HG03025 (cell line): ENCODE results near the gene RGS19.

ENCODE experiments used
- ATAC-seq: cut with Tn5 transposase; IDR thresholded peaks from one replicate; pipeline ENCODE4 v1.9.1; 2021; ENCODE audit warnings: mild to moderate bottlenecking, moderate library complexity; ENCODE audit not compliant: unreplicated experiment, low FRiP score

RGS19 gene

DNA sequence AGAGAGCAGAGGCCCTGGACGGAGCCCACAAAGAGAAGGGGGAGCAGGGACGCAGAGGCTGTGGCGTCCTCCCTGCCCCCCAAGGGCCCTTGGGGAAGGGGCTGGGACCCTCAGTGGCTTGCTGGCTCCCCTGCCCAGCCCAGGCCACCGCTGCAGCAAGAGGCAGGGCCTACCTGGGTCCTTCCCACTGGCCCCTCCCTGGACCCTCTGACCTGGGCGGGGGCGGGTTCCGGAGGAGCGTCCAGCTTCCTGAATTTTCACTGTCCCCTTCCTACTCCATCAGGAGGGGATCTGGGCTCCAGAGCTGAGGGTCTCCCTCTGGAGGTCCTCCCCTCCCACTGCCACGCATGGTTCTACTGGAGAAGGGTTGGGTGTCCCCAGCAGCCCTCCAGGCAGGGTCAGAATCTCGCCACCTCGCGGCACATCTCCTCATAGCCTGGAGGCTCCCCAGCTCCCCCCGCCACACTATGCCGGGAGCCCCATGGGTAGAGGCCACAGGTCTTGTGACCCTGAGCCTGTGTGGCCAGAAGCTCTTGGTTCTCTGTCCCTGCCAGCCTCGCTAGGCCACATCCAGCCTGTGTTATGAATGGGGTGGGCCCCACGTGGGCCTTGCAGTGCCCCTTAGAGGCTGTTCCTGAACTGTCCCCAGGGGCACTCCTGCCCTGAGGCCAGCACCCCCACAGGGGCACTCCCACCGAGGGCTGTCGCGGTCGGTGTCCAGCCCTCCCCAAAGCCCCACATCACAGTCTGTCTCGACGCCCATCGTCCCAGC lies 28.9 kb downstream of the RGS19 start:
- no peak for ATAC-seq

DNA sequence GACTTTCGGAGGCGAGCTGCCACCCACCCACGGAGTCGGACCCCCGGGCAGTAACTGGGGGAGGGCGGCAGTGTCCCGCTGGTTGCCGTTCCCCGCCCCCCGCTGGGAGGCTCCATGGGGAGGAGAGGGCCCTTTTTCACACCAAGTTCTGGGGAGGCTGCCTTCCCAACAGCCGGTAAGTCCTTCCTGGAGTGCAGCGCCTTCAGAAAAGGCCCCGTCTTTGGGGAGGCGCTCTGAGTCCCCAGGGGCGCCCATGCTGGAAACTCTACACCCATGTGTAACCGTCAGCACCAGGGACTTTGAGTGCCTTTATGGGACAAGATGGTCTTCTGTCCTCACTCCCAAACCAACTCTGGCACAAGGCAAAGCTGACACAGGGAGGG lies 29.4 kb downstream of the RGS19 start:
- no peak for ATAC-seq

DNA sequence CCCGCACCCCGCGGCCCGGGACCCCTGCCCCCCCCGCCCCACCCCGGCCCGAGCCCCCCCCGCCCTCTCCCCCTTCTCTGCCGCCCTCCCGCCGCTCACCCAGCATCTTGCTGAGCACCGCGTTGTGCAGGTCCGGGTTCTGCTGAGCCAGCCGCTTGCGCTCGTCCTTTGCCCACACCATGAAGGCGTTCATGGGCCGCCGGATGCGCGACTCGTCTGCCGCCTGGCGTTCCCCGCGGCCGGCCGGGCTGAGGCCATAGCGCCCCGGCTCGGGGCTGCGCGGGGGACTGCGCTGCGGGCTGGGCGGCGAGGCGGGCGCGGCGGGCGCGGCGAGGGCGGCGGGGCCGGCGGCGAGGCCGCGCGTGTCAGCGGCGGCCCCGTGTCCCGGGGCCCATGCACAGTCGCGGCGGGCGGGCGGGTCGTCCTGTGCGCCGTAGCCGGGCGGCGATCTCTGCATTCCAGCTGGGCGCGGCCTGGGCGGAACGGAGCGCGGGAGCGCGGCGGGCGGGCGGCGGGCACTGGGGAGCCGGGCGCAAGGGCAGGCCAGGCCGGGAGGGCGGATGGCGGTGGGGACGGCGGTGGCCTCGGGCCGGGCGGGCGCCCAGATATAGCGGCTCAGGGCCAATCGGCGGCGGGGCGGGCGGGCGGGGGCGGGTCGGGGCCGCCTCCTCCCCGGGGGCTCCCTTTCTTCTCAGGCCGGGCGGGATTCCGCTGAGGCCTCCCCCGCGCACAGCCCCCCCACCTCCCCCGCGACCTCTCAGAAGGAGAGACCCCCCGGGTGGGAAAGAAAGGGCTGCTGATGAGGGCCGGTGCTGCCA lies 30.0 kb downstream of the RGS19 start, which contains the start of gene SOX18:
SOX18 (minus strand) TSS at position 580 of the 818 bp plus-strand sequence; CDS start at position 457, 123 bp downstream.
- no peak for ATAC-seq

DNA sequence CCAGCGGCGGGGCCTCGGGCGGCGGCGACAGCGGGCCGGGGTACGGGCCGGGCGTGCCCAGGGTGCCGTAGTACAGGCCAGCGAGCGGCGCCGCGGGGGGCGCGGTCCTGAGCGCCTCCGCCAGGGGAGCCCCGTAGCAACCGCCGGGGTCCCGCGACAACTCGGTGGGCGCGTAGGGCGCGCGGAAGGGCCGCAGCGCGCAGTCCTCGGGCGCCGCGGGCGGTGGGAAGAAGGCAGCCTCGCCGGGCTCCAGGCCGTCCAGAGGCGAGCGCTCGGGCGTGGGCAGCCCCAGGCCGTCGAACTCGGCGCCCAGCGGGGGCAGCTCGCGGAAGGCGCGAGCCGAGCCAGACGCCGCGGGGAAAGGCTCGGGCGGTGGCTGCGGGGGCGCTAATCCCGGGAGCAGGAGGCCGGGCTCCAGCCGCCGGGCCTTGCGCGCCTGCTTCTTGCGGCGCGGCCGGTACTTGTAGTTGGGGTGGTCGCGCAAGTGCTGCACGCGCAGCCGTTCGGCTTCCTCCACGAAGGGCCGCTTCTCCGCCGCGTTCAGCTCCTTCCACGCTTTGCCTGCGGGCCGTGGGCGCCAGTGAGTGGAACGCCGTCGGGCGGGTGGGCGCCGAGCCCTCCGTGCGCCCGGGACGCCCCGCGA lies 30.8 kb downstream of the RGS19 start:
- ATAC-seq = no peak

DNA sequence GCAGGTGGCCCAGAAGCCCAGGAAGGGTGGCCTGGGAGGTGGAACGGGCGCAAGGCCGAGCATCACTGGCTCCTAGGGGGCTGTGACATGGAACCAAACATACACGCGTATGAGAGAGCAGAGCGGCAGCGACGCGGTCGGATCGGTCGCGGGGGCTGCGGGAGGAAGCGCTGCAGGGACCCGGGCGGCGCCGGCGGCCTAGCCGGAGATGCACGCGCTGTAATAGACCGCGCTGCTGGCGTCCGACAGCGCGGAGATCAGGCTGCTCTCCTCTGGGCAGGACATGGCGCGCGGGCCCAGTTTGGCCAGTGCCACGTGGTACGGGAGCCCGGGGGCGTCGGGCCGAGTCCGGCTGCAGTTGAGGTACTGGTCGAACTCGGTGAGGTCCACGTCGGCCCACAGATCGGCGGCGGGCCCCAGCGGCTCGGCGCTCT lies 31.3 kb downstream of the RGS19 start:
- ATAC-seq = no peak

DNA sequence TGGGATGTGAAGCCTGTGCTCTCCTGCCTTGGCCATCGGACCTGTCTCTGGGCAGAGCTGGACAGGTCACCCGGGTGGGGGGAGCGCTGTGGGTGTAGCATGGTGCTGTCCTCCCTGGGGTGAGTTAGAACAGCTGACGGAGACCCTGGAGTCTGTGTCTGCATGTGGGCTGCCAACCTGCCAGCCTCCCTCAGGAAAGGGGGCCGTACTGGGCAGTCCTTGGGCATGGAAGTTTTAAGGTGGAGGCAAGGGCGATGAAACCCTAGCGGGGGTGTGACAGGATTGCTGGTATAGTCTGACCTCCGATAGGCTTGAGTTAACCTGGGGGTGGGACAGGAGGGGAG lies 32.3 kb downstream of the RGS19 start:
- ATAC-seq = no peak

DNA sequence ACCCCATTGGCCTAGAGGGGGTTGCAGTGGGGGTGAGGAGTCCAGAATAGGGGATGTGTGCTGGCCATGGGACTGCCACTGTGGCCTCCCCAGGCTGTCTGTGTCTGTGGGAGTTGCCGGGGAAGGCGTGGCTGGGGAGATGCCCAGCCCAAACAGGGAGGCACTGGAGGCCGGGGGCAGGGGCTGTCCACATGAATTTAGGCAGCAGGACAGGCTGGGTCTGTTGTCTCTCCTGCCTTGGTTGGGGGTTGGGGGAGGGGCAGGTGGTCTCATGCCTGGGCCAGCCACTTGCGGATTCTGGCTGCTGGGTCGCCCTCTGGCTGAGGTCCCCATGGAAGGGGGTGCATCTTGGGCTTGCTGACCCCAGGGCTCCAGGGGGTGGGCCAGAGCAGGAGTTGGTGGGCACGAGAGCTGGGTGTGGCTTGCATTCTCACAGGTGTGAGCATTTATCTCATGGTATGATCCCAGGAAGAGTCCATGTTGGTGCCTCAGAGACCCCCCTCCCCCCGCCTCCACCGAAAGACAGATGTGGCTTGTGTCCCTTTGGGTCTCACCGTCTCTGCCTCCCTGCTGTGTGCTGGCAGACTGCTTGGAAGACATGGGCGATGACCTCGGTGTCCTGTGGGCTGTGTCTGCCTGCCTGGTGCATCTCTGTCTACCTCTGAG lies 33.8 kb downstream of the RGS19 start:
- no peak for ATAC-seq

DNA sequence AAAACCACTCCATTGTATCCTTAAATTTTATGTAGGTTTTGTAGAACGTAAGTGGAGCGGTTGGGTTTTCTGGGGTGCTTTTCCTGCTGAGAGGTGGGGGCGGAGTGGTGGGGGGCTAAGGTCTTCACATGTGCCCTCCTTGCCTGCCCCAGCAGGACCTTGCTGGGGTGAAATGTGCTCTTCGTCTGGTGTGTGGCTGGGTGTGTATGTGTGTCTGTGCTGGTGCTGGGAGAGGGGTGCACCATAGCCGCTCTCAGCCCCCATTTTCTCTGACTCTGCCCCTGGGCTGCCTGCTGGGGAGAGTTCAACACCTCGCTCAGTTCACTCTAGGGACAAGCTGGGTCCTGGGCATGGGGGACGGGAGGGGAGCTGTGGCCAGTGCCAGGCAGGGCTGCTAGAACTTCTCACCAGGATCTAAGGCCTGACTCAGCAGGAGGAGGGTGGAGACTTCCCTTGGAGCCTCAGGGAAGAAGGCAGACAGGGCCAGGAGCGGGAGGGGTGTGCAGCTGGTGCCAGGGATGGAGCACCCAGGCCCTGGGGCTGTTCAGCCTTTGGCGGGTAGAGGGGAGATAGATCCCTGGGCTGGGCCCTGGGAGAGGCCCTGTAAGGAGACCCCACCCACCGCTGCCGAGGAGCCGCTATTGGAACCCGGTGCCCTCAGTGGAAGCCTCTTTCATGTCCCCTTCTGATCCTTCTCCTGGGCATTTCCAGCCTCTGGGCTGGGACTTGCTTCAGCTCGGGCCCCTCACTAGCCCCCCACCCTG lies 34.7 kb downstream of the RGS19 start:
- ATAC-seq = no peak

DNA sequence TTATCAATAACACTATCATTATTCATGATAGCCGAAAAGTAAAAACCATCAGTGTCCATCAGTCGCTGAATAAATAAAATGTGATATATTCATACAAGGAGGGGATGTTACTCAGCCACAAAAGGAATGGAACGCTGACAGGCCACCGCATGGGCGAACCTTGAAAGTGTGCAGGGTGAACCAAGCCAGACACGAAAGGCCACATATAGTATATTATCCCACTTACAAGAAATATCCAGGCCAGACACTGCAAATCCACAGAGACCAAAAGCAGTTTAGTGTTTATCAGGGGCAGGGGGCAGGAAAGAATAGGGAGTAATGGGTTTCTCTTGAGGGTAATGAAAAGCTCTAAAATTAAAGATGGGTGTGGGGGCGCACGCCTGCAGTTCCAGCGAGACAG lies 35.5 kb downstream of the RGS19 start:
- ATAC-seq = no peak

DNA sequence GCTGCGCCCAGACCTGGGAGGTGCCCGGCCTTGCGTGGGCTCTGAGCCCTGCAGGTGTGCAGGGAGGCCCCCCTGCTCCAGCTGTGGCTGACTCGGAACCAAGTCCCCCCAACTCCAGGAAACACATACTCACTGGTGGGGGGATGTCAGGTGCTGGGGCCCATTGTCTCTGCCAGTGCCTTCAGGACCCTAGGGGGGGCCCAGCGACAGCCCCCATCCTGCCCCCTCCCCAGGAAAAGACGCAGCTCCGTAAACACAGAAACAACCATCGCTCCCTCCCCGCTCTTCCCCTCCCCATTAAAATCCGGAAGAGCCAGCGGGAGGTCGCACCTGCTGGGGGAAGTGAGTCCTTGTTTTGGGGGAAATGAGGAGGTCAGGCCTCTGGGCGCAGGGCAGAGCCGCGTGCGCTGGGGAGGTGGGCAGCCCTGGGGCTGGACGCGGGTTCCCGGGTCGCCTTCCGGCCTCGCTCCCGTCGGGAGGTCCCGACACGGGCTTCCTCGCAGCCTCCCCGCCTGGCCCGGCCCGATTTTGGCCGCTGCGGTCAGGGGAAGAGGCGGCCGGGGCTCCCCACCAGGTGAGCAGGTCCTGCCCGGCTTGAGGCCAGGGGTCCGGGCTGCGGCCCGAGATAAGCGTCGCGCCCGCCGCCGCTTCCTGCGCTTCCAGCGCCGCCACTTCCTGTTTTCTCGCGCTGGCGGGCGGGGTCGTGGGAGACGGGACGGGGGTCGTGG lies 37.1 kb downstream of the RGS19 start:
- no peak for ATAC-seq

DNA sequence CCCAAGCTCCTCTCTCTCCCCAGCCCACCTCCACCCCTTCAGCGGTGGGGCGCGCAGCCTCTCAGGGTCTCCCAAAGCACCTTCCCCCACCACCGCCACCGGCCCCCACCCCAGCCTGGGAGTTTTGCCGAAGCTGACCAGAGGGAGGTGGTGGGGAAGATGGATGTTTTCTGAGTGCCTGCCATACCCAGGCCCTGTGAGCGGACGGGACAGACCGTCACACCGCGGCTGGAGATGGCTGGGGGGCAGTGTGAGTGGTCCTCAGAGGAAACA lies 37.6 kb downstream of the RGS19 start:
- ATAC-seq = no peak

DNA sequence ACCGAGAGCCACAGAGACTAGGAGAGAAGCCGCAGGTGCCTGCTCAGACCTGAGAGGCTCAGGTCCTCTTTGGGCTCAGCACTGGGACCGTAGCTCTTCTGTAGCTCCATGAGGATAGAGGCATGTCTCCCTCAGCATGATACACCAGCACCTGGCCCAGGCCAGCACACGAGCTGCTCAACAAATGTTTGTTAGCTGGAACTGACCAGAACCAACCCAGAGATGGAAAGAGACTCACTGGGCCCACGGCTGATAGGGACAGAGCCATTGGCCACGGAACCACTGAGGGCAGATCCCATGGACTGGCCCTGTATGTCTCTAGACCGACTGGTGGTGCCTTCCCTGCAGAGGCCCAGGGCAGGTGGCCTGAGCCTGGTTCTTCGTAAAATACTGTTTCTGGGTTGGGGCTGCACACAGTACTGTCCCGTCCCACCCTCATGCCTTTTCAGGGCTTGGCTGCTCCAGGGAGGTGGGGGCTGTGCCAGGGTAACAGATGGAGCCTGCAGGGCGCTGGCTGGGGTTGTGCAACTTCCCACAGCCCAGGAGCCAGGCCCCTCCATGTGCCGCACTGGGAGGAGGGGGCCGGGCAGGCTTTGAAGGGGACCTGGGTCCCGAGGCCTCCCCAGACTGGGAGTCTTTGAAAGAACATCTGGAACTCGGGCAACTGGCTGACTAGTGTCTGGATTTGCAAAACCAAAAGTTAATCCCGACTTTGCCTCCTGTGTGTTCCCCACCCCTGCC lies 38.1 kb downstream of the RGS19 start:
- ATAC-seq = no peak

DNA sequence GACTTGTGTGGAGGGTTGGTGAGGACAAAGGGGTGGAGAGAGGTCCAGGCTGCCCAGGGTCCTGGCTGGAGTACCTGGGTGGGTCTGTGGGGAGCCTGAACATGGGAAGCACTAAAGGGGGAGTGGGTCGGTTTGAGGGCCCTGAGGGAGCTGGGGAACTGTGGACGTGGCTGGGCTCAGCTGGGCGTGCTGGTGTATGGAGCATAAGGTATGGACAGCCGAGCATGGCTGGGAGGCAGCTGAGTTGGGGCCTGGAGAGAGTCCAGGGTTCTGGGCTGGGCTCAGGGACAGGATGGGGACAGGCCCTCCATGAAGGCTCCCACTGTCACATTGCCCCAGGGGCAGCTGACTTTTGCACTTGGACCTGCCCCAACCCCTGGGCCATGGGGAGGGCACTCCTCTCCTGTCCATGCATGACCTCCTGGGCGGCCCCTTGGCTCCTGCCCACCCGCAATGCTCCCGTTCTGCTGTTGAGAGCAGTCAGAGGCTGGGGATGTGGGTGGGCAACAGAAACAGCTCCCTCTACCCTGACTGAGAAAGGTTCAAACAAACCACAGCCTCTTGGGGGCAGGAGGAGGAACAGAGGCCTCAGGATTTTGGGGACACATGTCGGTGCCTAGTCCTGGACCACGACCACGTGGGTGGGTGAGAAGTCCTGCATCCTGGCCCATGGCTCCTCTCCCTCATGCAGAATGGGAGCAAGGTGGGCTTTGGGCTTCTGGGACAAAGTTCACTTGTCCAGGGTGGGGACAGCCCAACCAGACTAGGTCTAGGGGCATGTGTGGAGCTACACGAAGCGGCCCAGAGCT lies 38.9 kb downstream of the RGS19 start:
- ATAC-seq = no peak

DNA sequence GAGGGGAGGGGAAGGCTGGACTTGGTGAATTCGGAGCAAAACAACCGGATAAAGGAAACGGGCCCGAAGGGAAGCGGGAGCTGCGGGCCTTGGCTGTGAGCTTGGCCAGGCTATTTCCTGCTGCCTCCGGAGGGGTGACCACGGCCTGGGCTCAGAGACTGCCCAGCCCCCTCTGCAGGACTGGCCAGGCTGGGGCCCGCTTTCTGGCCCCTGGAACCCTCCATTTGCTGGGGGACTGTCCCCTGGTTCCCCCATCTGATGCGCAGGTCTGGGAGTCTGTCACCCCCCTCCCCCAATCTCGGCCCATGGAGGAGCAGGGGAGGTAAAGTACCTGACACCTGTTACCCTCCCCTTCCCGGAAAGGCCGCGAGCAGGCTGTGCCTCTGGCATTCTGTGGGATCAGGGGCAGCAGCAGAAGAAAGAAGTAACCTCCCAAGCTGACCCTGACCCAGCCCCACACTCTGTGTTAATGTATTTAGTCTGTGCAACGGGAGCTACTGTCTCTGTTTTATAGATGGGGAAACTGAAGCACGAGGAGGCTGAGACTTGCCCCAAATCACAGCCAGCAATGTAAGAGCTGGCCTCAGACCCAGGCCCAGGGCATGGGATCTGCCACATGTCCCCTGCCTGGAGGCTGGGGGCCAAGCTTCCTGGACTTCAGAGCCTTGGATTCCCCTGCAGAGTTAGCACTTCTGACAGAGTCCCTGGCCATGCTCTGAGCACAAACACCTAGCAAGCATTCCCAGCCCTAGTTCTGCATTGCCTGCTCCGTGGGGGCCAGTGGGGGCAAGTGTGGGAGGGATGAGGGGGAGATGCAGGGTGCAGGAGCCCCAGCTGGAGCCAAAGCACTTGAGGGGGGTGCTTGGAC lies 39.8 kb downstream of the RGS19 start:
- ATAC-seq = no peak

DNA sequence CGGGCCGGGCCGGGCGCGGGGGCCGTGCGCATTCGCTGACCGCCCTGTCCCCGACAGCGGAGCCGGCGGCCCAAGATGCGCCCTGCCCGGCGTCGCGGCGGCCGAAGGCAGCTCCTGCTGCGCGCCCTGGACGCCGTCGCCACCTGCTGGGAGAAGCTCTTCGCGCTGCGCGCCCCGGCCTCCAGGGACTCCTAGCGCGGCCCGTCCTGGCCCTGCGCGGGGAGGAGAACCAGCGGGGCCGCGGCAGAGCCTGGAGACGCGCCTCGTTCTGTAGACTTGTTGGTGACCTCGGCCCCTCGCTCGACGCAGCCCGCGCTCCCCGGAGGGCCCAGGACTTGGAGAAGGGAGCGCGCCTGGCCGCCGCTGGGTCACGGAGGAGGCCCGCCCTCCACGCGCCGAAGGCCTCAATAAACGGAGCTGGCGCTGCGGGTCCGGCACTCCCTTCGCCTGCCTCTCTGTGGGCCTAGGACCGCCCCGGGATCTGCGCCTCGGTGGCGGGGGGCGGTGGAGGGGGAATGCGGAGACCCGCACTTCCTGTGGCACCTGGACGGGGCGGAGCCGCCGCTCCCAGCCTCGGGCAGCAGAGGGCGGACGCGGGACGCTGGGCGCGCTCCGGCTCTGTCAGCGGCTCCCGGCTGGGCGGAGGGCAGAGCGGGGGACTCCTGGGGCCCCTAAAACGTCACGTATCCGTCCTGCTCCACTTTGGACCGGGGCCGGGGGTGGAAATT lies 40.6 kb downstream of the RGS19 start:
- ATAC-seq = no peak

DNA sequence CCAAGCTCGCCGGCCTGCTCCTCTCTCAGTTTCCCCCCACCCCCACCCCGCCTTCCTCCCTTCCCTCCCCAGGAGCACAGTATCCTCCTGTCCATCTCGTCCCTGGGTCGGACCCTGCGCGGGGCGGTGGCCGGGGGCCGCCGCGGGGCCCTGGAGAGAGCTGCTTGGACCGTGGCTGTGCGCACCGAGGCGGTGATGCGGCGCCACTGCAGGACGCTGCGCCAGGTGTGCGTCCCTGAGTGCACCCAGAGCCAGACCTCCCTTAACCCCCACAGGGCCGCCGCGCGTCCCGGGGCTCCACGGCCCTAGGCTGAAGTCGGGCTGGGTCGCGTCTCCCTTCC lies 41.1 kb downstream of the RGS19 start:
- ATAC-seq = no peak
